HG02840 (cell line): ENCODE results near the gene TDRD7.

ENCODE experiments used
- ATAC-seq: cut with Tn5 transposase; IDR thresholded peaks from one replicate; pipeline ENCODE4 v1.9.1; 2021; ENCODE audit warnings: mild to moderate bottlenecking, moderate library complexity, moderate number of reproducible peaks; ENCODE audit not compliant: unreplicated experiment, low FRiP score

The TDRD7 gene

DNA sequence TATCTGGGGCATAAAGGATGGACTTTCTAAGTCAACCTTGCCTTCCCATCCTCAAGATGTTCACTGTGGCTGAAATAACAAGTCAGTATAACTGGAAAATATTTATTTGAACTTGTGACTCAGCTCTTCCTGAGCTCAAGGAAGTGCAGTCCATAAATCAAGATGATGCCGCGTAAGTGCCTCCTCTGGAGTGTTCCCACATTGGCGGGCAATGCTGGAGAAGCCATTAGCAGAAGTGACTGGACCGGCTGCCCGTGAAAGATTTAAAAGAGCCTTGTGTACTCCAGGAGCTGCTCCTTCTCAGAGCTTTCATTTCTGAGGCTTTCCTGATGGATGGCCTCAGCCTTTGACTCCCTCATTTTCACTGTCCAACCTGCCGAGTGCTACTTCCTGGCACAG, 107.0 kb downstream of the TDRD7 start:
- no peak for ATAC-seq

DNA sequence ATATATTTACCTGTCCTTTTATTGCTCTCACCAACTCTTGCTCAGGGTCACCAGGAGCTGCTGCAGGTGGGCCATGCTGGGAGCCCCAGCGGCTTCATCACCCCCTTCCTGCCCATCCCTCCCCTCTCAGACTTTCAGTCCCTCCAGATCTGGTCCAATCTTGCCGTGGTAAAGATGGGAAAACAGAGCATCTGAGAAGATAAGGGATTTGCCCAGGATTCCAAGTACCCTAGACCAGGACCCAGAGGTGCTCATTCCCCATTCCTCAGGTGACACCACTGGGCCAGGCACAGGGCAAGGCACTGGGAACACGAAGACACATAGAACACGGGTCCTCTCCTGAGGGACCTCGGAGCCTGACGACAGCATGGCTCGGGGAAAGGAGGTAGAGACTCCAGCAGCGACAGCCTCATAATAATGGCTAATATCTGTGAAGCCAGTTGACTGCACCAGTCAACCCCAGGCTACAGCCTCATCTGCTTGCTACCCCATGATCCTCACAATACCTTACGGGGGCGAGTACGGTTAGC, 107.6 kb downstream of the TDRD7 start:
- no peak for ATAC-seq

DNA sequence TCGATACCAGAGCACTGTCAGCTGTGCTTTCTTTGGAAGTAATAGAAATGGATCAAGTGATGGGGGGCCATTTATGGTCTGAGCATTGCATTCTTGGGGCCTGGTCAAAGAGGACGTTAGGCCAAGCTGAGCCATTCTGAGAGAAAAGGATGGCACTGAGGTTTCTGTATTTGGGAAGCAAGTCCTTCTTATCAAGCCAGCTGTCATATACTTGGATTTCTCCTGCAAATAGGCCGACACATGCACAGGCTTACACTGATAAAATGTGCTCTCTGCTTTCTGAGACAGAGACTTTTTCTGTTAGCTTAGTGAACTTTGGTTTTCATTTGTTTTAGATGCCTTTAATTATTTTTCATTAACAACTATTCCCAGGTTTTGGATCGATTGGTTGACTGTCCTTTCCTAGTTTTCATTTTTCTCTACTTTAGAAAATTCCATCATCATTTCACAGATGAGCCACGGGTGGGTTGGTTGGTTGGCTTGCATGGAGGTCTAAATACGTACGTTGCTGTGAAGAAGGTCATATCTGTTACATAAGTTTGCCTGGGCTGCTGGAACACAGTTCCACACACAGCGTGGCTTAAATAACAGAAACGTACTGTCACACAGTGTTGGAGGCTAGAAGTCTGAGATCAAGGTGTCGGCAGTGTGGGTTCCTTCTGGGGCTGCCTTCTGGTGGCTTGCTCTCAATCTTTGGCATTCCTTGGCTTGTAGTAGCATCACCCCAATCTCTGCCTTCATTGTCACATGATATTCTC, 109.9 kb downstream of the TDRD7 start:
- ATAC-seq, result no peak

DNA sequence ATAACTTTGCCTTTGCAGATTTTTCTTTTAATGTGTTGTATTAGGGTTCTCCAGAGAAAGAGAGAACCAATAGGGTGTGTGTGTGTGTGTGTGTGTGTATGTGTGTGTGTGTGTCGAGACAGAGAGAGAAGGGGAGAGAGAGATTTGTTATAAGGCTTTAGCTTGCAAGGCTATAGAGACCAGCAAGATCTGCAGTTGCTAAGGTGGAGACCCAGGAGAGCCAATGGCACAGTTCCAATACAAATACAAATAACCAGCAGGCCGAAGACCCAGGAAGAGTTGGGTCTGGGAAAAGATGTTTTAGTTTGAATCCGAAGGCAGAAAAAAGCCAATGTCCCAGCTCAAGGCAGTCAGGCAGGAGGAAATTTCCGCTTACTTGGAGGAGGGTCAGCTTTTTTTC, 112.5 kb downstream of the TDRD7 start:
- no peak for ATAC-seq

DNA sequence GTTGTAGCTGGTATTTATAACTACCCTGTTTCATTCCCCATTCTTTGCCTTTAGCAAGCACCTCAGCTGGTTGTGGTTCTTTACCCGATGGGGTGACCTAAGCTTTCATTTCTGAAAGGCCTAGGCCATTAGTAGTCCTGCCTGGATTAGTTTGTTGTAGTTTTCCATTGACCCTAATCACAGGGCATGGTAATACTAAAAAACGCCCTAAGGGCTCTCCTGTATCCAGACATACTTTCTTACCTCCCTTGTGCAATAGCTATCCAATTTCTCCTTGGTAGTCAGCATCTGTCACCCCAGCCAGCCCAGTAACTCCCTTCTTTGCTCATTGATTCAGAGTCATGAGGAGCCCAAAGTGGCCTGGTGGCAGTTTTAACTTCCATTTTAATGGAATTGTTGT, 113.6 kb downstream of the TDRD7 start:
- ATAC-seq, result no peak

DNA sequence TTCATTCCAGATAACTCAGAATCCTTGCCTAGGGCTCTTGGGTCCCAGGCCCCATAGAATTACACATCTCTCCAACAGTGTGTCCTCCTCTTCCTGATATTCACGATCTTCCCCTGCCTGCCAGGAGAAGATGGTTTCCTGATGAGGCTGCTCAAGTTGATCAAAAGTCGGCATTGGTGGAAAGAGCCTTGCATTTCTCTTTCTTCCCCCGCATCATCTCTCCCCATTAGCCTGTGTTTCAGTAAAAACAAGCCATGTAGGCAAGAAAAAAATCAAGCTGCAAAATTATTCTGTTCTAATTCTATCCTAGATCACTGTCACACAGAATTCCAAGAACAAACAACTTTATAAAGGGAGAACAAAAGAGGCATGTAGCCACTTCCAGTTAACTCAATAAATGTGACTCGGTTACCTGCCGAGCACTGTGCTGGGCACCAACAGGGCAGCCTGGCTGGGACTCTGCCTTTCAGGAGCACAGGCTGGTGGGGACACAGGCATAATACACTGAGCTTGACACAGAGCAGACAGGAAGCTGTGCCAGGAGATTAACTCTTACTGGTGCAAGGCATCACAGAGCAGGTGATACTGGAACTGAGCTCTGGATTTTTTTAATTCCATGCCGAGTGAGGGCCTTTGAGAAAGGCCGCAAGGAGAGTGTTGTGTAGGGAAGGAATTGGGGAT, 115.1 kb downstream of the TDRD7 start:
- no peak for ATAC-seq

DNA sequence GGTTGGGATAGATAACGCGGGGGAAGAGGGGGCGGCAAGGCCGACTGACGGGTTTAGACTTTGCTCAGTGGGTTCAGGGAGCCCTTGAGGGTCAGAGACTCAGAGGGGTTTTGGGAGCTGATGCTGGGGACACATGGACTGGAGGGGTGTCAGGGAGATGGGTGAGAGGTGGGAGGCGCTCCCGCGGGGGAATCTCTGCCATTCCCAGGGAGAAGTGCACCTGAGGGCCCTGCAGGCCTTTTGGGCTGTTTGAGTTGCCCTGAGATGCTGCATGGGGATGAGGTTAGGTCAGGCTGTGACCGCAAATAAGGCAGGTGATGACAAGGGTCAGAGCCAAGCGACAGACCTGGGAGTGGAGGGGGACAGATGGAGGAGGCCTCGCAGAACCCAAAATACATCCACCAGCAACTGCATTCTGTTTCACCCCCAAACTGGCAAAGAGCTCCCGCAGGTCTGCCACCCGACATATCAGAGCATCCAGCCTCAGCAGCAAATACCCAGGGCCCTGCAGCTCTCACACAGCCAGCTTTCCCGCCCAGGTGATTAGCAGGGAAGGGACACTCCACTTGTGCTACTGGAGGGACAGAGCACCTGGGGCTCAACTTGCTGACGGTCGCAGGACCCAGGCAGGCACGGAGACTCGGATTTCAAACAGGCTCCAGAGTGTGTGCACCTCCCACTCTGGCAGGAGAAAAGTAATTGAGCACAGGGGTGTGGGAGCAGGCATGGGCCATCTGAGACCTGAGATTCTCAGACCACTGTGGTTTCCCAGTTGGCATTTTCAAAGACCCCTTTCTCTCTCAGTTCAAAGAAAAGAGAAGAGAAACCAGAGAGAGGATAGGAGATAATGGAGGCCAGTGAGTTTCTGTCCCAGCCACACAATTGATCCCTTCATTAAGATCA, 116.0 kb downstream of the TDRD7 start:
- ATAC-seq, result no peak

DNA sequence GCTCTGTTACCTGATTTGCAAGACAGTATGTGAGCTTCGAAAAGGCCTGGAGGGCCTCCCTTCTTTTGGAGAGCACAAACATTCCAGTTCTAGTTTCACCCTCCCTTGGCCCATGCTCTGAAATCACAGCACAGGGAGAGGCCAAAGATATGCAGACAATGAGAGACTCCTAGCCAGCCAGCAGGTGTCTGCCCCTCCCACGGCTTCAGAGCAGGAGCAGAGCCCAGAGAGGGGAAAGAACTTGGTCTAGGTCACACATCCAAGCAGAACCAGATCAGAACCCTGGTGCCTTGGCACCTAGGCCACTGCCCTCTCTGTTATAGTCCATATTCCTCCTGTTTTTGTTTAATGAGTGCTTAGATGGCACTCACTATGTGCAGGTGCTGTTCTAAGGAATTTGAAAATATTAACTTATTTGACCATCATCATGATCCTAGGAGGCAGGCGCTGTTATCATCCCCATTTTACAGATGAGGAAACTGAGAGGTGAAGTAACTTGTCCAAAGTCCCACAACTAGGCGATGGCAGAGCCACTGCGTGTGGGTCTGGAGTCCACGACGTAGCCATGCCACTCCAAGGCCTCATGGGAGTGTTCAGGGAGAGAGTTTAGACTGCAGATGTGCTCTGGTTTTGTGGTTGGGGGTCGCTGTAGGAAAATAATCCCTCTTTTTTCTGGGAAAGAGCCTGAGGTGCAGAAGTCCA, 116.8 kb downstream of the TDRD7 start:
- ATAC-seq, result no peak

DNA sequence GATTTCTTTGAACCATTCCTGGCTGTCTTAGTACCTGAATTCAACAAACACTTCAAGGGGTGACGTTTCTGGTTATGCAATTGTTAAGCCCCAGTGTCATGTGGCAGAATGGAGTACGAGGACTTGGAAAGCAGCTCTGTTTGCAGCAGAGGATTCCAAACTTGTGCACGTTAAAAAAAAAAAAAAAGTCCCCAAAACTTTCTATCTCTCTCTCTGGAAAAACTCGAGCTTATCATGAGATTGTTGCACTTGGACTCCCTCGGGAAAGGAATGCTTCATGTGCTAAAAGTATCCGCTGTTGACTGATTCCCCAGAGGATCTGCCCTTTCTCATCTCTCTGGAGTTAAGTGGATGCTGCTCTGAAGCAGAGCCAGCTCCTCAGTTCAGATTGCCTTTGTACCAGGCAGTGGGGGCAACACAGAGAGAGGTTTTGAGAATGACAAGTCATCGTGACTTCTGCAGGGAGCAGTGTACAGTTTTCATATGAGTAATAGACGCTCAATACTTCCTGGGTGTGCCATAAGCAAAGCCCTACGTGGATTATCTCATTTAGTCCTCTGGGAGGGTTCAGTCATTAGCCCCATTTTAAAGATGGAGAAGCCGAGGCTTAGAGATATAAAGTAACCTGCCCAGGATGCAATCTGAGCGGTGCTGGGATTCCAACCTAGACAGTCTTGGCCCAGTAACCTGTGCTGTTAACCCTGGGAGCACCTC, 117.6 kb downstream of the TDRD7 start:
- ATAC-seq, result no peak

DNA sequence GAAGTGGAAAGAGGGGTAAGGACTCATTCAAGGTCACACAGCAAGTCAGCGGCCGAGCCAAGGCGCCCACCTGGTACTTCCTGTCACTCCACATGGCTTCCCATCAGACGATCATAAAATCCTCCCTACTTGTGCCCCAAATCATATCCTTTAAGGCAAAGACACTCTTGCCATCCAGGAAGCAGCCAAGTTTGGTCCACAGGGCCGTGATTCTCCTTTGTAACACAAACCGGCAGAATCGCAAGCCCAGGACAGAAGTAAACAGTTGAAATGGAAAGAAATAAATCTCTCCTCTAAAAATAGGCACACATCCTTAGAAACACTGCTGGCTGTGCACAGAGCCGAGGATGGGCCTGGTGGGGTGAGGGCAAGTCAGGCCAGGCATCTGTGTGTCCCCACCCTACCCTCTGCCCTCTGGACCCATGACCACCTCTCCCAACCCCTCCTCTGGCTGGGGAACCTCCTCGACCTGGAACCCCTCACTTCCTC, 120.0 kb downstream of the TDRD7 start:
- ATAC-seq, result no peak

DNA sequence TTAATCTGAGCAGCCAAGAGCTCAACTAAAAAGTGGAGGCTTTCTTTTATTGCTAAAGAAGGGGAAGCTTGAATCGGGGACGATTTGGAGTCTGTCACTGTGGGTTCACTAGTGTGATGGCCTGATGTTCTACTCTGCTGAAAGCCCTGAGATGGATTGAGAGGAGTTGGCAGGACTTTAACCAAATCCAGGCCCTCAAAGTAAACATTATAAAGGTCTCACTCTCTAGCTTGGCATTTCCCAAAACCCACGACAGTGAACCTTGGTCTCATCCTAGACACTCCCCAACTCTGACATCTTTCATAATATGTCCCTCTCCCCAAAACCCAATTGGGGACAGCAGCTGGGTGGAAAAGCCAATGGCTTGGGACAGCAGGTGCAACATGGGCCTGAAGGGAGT, 122.3 kb downstream of the TDRD7 start:
- no peak for ATAC-seq

DNA sequence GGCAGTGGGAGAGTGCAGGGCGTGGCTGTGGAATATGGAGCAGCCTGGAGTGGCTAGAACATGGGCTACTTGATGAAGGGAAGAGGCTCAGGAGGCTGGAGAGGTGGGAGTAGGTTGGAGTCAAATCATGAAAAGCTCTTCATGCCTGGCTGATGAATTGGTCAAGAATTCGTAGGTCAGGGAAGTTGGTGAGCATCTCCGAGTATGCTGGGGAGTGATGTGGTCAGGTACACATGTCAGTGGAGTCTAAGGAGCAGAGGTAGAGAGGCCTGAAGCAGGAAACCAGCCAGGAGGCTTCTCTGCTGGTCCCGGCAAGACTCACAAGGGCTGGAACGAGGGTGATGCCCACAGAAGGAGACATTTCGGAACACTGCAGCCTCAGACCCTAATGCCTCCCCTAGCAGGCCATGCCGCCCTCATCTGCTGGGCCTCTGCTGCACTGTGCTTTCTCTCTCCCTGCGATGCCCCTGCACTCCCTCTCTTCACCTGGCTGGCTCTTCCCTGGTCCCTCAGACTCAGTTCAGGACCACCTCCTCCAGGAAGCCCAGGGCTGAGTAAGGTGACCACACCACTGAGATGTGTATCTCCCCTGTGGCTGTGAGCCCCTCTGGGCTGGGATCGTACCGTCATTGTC, 123.2 kb downstream of the TDRD7 start:
- ATAC-seq, result no peak

DNA sequence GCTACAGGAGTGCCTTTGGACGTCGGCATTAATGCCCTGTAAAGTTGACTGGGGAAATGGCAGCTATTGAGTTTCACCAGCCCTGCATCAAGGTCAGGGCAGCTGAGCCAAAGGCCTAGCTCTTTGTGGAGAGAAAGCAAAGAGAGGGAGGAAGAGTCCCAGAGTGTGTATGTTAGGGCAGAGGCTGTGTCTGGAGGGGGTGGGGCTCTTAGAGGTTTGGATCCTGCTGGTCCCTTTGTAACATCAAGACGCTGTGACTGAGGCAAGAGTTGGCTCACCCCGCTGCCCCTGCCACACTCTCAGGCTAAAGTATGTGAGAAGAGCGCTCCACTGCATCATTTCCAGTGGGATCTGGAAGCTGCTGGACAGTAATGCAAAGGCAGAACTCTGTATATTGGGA, 123.9 kb downstream of the TDRD7 start:
- ATAC-seq, result no peak

DNA sequence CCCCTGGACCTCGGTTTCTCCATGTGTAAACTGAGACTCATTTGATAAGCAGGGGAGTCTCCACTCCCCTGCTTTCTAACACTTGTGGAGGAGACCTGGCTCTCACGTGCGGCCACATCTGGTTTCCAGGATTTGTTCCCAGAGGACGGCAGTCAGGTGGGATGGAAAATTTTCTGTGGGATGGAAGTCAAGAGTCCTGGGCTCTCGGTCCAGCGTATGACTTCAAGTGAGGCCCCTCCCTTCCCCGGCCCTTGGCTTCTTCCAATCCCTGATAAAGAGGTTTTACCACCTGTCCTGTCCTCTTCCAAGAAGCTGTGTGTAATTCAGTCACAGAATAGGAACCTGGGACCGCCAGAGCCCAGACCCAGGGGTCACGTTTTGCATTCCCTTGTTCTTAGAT, 124.6 kb downstream of the TDRD7 start:
- no peak for ATAC-seq

DNA sequence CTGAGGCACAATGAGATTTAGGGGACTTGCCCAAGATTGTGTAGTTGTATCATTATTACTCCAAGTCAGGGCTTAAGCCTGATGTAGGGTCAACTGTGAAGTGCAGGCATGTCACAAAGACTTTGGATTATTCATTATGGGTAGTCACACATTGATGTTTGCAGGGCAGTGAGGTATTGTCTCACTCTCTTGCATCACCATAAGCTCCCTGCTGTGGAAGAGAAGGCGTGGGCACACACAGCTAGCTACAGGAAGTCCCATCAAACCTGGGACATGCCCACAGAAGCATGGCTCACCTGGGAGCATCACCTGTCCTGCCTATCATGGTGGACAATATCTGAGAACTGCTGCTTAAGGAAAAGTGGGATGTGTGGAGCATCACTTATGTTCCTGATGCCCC, 131.7 kb downstream of the TDRD7 start:
- no peak for ATAC-seq

DNA sequence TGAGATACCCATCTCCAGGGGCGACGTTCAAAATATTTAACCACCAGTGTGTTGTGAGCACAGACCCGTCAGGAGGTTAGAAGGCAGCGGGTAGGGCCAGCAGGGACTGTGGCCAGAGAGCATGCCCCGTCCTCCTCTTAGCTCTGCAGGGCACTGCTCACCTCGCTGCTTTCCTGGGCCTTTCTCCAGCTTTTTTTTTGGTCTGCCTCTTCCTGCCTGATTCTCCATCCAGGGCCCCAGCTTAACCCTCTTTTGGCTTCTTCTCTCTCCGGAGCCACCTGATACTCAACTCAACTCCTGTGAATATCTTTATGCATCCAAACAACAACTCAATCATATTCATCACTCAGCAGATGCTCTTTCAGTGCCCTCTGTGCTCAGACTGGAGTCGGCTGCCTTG, 133.6 kb downstream of the TDRD7 start:
- no peak for ATAC-seq
